ENCODE data around the gene DENND5A. TPM values are rescaled to one million over a fixed set of nuclear protein-coding genes. Genes with fewer than 3 reads are reported as not detected.

The DENND5A gene
- total and polyA plus RNA-seq, 10 of the 15 experiments (the other 5 are each of a cell fraction or from before 2014, with no cell fraction given), result 15.6 to 157 (median 85.1) TPM

GRCh38 chr11:9250139-9250582, 15.0 kb downstream of the DENND5A start (continued):
- 0 out of 2 replicates have a peak, but pooled peaks have one; percentile 23 for TF ChIP-seq MLLT1 (IDR thresholded peaks at IDR 0.05)
- peak in 1 of 2 experiments; percentile 13; a peak in 1 of 4 replicates for TF ChIP-seq BHLHE40 (IDR thresholded peaks at IDR 0.05; ENCODE audit: borderline replicate concordance in 1 of 2, low read depth in 2 of 2, low read length in 1 of 2)
- TF ChIP-seq NFIC (IDR thresholded peaks at IDR 0.05; ENCODE audit: low read depth, low read length), result peak; percentile 89
- TF ChIP-seq NBN (IDR thresholded peaks at IDR 0.05), result peak; percentile 38; the same call in 1 of the 2 replicates
- TF ChIP-seq EZH2 (IDR thresholded peaks at IDR 0.05; ENCODE audit: borderline replicate concordance, control insufficient read depth, low read depth, low read length), result no peak
- no peak for TF ChIP-seq CHD4 (IDR thresholded peaks at IDR 0.05)
- TF ChIP-seq IKZF2 (IDR thresholded peaks at IDR 0.05), result peak; percentile 89 to 91
- no peak for TF ChIP-seq HDAC2 (IDR thresholded peaks at IDR 0.05)
- TF ChIP-seq ZBED1 (IDR thresholded peaks at IDR 0.05; ENCODE audit: borderline replicate concordance), result 0 out of 2 replicates have a peak, but pooled peaks have one; percentile 62
- TF ChIP-seq EED (IDR thresholded peaks at IDR 0.05; ENCODE audit: low read depth), result peak; percentile 79
- TF ChIP-seq IKZF1 (conservative IDR thresholded peaks at IDR 0.05), result peak; percentile 76
- no peak for TF ChIP-seq MYB (IDR thresholded peaks at IDR 0.05; ENCODE audit: borderline replicate concordance, low read depth, low read length)
- TF ChIP-seq SUZ12 (IDR thresholded peaks at IDR 0.05; ENCODE audit: unreplicated experiment), result no peak
- TF ChIP-seq SP1 (IDR thresholded peaks at IDR 0.05; ENCODE audit: low read depth, low read length), result no peak
- no peak for TF ChIP-seq ZZZ3 (IDR thresholded peaks at IDR 0.05; ENCODE audit: control insufficient read depth, insufficient read length, low read depth)
- TF ChIP-seq PRDM15 (CRISPR knock-in tag; IDR thresholded peaks at IDR 0.05), result no peak
- TF ChIP-seq ASH2L (IDR thresholded peaks at IDR 0.05; ENCODE audit: borderline replicate concordance, low read depth), result no peak
- TF ChIP-seq RAD21 (IDR thresholded peaks at IDR 0.05; ENCODE audit: insufficient read depth, low read depth, low read length), result no peak
- TF ChIP-seq E2F8 (IDR thresholded peaks at IDR 0.05; ENCODE audit: low read depth, partially characterized antibody), result no peak
- peak; percentile 71; the same call in 1 of the 2 replicates for TF ChIP-seq FOXM1 (IDR thresholded peaks at IDR 0.05; ENCODE audit: low read depth, low read length)
- peak; percentile 56; the same call in 1 of the 2 replicates for TF ChIP-seq CREB1 (IDR thresholded peaks at IDR 0.05; ENCODE audit: low read depth)
- no peak for TF ChIP-seq TARDBP (IDR thresholded peaks at IDR 0.05; ENCODE audit: borderline replicate concordance)
- TF ChIP-seq ATF2 (IDR thresholded peaks at IDR 0.05; ENCODE audit: low read length), result peak; percentile 83; the same call in 1 of the 2 replicates
